H9 (cell line): ENCODE results near the gene CPNE8. TPM values are rescaled to one million over a fixed set of nuclear protein-coding genes. Genes with fewer than 3 reads are reported as not detected.

Source experiments
- DNase-seq: peaks from one replicate; pipeline ENCODE4 v3.0.0-alpha.2; 2017
- H2AFZ ChIP-seq: one replicate; pipeline ENCODE4 v1.6.1; 2013; ENCODE audit warnings: mild to moderate bottlenecking, low read length, control low read depth, moderate library complexity
- H2AK5ac ChIP-seq: 2 replicates; pipeline ENCODE4 v1.6.1; 2013; ENCODE audit warnings: low read length, control low read depth, mixed read lengths; ENCODE audit not compliant: insufficient read length
- H2BK120ac ChIP-seq: one replicate; pipeline ENCODE4 v1.6.1; 2013; ENCODE audit warnings: low read depth, mild to moderate bottlenecking, low read length, control low read depth, inconsistent platforms; ENCODE audit not compliant: poor library complexity, severe bottlenecking
- H2BK12ac ChIP-seq: 2 replicates; pipeline ENCODE4 v1.6.1; 2013; ENCODE audit warnings: low read length, control low read depth, mixed read lengths, low read depth; ENCODE audit not compliant: insufficient read length
- H2BK15ac ChIP-seq: 2 replicates; pipeline ENCODE4 v1.6.1; 2013; ENCODE audit warnings: low read depth, low read length, control low read depth
- H2BK20ac ChIP-seq: one replicate; pipeline ENCODE4 v1.6.1; 2013; ENCODE audit warnings: low read depth, mild to moderate bottlenecking, low read length, control low read depth, inconsistent platforms; ENCODE audit not compliant: poor library complexity, severe bottlenecking
- H2BK5ac ChIP-seq: 2 replicates; pipeline ENCODE4 v1.6.1; 2013; ENCODE audit warnings: low read length, control low read depth, mixed read lengths; ENCODE audit not compliant: insufficient read length
- H3K14ac ChIP-seq: 2 replicates; pipeline ENCODE4 v1.6.1; 2013; ENCODE audit warnings: low read length, control low read depth; ENCODE audit not compliant: insufficient read depth
- H3K18ac ChIP-seq: 2 replicates; pipeline ENCODE4 v1.6.1; 2013; ENCODE audit warnings: low read depth, mild to moderate bottlenecking, mixed read lengths, low read length, control low read depth; ENCODE audit not compliant: insufficient read length
- H3K23ac ChIP-seq: 2 replicates; pipeline ENCODE4 v1.6.1; 2013; ENCODE audit warnings: low read length, control low read depth, mixed read lengths, low read depth; ENCODE audit not compliant: insufficient read length
- H3K23me2 ChIP-seq: 2 replicates; pipeline ENCODE4 v1.6.1; 2013; ENCODE audit warnings: low read depth, mild to moderate bottlenecking, mixed read lengths, low read length, control low read depth; ENCODE audit not compliant: insufficient read length, poor library complexity, severe bottlenecking
- H3K27ac ChIP-seq: 2 replicates; pipeline ENCODE4 v1.5.1; 2013; ENCODE audit warnings: low read length, control low read depth, mixed read lengths, low read depth; ENCODE audit not compliant: insufficient read length
- H3K27me3 ChIP-seq: 2 replicates; pipeline ENCODE4 v1.6.1; 2013; ENCODE audit warnings: low read length, control low read depth, inconsistent platforms; ENCODE audit not compliant: insufficient read depth
- H3K4ac ChIP-seq: 2 replicates; pipeline ENCODE4 v1.6.1; 2013; ENCODE audit warnings: low read depth, mild to moderate bottlenecking, control low read depth, inconsistent platforms, low read length, moderate library complexity
- H3K4me1 ChIP-seq: 2 replicates; pipeline ENCODE4 v1.6.1; 2013; ENCODE audit warnings: low read length, control low read depth, inconsistent platforms; ENCODE audit not compliant: insufficient read depth
- H3K4me2 ChIP-seq: 2 replicates; pipeline ENCODE4 v1.6.1; 2013; ENCODE audit warnings: low read length, control low read depth, mixed read lengths; ENCODE audit not compliant: insufficient read length, insufficient read depth
- H3K56ac ChIP-seq: 2 replicates; pipeline ENCODE4 v1.6.1; 2013; ENCODE audit warnings: low read depth, mild to moderate bottlenecking, mixed read lengths, low read length, control low read depth; ENCODE audit not compliant: insufficient read length
- H3K79me1 ChIP-seq: 2 replicates; pipeline ENCODE4 v1.6.1; 2013; ENCODE audit warnings: low read depth, mild to moderate bottlenecking, moderate library complexity, low read length, control low read depth, inconsistent platforms; ENCODE audit not compliant: insufficient read depth, poor library complexity, severe bottlenecking
- H3K79me2 ChIP-seq: 2 replicates; pipeline ENCODE4 v1.6.1; 2013; ENCODE audit warnings: low read length, control low read depth, inconsistent platforms; ENCODE audit not compliant: insufficient read depth
- H3K9ac ChIP-seq: 2 replicates; pipeline ENCODE4 v1.6.1; 2013; ENCODE audit warnings: low read length, control low read depth, mixed read lengths; ENCODE audit not compliant: insufficient read length; ENCODE audit errors: extremely low read depth
- H3K9me3 ChIP-seq: one replicate; pipeline ENCODE4 v1.6.1; 2013; ENCODE audit warnings: low read depth, low read length, inconsistent platforms; ENCODE audit not compliant: control insufficient read depth
- H3T11ph ChIP-seq: one replicate; pipeline ENCODE4 v1.6.1; 2013; ENCODE audit warnings: mild to moderate bottlenecking, low read length, control low read depth, inconsistent platforms
- H4K20me1 ChIP-seq: one replicate; pipeline ENCODE4 v1.6.1; 2013; ENCODE audit not compliant: control insufficient read depth, insufficient read length, insufficient read depth
- H4K5ac ChIP-seq: 2 replicates; pipeline ENCODE4 v1.6.1; 2013; ENCODE audit warnings: low read depth, mild to moderate bottlenecking, mixed read lengths, low read length, control low read depth; ENCODE audit not compliant: insufficient read length
- H4K8ac ChIP-seq: replicated peaks from 2 replicates; pipeline ENCODE4 v1.6.1; 2013; ENCODE audit warnings: low read length, control low read depth, mixed read lengths, low read depth; ENCODE audit not compliant: insufficient read length
- H4K91ac ChIP-seq: 2 replicates; pipeline ENCODE4 v1.6.1; 2013; ENCODE audit warnings: low read depth, mild to moderate bottlenecking, moderate library complexity, mixed read lengths, low read length, control low read depth; ENCODE audit not compliant: insufficient read length
- H3K27ac Mint-ChIP-seq, 3 experiments: 2 replicates in 2 of 3; 3 replicates in 1 of 3; pipeline ENCODE4 v1.8.0; 2020 to 2021; ENCODE audit warnings: mixed read lengths in 3 of 3, mild to moderate bottlenecking in 1 of 3, moderate library complexity in 1 of 3
- H3K27me3 Mint-ChIP-seq: 2 replicates; pipeline ENCODE4 v1.8.0; 2021; ENCODE audit warnings: low read depth, mild to moderate bottlenecking, moderate library complexity, mixed read lengths
- H3K36me3 Mint-ChIP-seq, 3 experiments: 2 replicates in 2 of 3; 3 replicates in 1 of 3; pipeline ENCODE4 v1.8.0; 2020 to 2021; ENCODE audit warnings: low read depth in 3 of 3, mixed read lengths in 3 of 3; ENCODE audit not compliant: insufficient read depth in 1 of 3
- H3K4me1 Mint-ChIP-seq, 2 experiments: 2 replicates each; pipeline ENCODE4 v1.8.0; 2020; ENCODE audit warnings: mixed read lengths in 2 of 2
- H3K4me3 Mint-ChIP-seq, 2 experiments: 2 replicates in 1 of 2; 3 replicates in 1 of 2; pipeline ENCODE4 v1.8.0; 2020 to 2021; ENCODE audit warnings: mild to moderate bottlenecking in 2 of 2, mixed read lengths in 2 of 2, moderate library complexity in 1 of 2
- H3K9me3 Mint-ChIP-seq, 2 experiments: 2 replicates in 1 of 2; 3 replicates in 1 of 2; pipeline ENCODE4 v1.8.0; 2020; ENCODE audit warnings: mild to moderate bottlenecking in 2 of 2, mixed read lengths in 2 of 2, moderate library complexity in 1 of 2
- CTCF ChIP-seq: fragments of 200-600 bp; sonication (generic); conservative IDR thresholded peaks from 3 replicates; pipeline ENCODE4 v1.8.0; 2021; ENCODE audit warnings: antibody characterized with exemption, mild to moderate bottlenecking
- total RNA-seq: library from RNA; stranded (reverse); gene quantifications from 2 replicates; pipeline ENCODE4 v1.2.1, GENCODE V29; 2021

The CPNE8 gene
- total RNA-seq, 1 experiment from 2014 or later, result 1.9 TPM

- no peak overlapping the region for H3T11ph ChIP-seq
- H3K14ac ChIP-seq, result no peak overlapping the region
- H3K9me3 Mint-ChIP-seq, result no peaks in the 10 kb centered on the region
- H2BK120ac ChIP-seq, result no peak overlapping the region
- H3K23ac ChIP-seq, result no peak overlapping the region
- no peak overlapping the region for H2AK5ac ChIP-seq
- TF ChIP-seq CTCF, result no peak
- H2BK20ac ChIP-seq, result no peak overlapping the region
- H3K4ac ChIP-seq, result no peak overlapping the region
- H3K27me3 ChIP-seq, result no peaks in the 10 kb centered on the region
- H3K23me2 ChIP-seq, result no peaks in the 10 kb centered on the region
- no peaks in the 10 kb centered on the region for H3K36me3 Mint-ChIP-seq
- H3K4me2 ChIP-seq, result no peak overlapping the region
- no peaks in the 10 kb centered on the region for H3K27me3 Mint-ChIP-seq
- H2BK15ac ChIP-seq, result no peak overlapping the region
- no peak overlapping the region for H3K18ac ChIP-seq
- H4K20me1 ChIP-seq, result no peaks in the 10 kb centered on the region
- H3K9me3 ChIP-seq, result no peaks in the 10 kb centered on the region
- H3K4me1 ChIP-seq, result no peaks in the 10 kb centered on the region
- no peak overlapping the region for H2AFZ ChIP-seq
- no peak overlapping the region for H2BK12ac ChIP-seq
- H3K27ac Mint-ChIP-seq, result no peak overlapping the region
- H3K4me1 Mint-ChIP-seq, result no peaks in the 10 kb centered on the region
- no peak overlapping the region for H4K5ac ChIP-seq
- H3K79me2 ChIP-seq, result no peaks in the 10 kb centered on the region
- no peak overlapping the region for H3K27ac ChIP-seq
- no peak overlapping the region for H3K9ac ChIP-seq
- H3K56ac ChIP-seq, result no peak overlapping the region
- H3K79me1 ChIP-seq, result no peaks in the 10 kb centered on the region
- no peak overlapping the region for H4K8ac ChIP-seq
- DNase-seq, result no peak
- no peak overlapping the region for H2BK5ac ChIP-seq
- no peak overlapping the region for H3K4me3 Mint-ChIP-seq
- H4K91ac ChIP-seq, result no peak overlapping the region
These were observed 277.1 kb downstream of the CPNE8 start for GRCh38 chr12:38628288-38628687.
